GM20000 (cell line): ENCODE results near the gene LRRC45.

Experiments used
- DNase-seq: peaks from one replicate; pipeline ENCODE4 v3.0.0; 2012; ENCODE audit warnings: low spot score
- TF ChIP-seq, protein P1 (sequence below): IDR thresholded peaks from 2 replicates; pipeline ENCODE4 v1.5.1; 2012; ENCODE audit warnings: mild to moderate bottlenecking, control low read depth; ENCODE audit errors: extremely low read depth, missing control alignments

Gene LRRC45

DNA sequence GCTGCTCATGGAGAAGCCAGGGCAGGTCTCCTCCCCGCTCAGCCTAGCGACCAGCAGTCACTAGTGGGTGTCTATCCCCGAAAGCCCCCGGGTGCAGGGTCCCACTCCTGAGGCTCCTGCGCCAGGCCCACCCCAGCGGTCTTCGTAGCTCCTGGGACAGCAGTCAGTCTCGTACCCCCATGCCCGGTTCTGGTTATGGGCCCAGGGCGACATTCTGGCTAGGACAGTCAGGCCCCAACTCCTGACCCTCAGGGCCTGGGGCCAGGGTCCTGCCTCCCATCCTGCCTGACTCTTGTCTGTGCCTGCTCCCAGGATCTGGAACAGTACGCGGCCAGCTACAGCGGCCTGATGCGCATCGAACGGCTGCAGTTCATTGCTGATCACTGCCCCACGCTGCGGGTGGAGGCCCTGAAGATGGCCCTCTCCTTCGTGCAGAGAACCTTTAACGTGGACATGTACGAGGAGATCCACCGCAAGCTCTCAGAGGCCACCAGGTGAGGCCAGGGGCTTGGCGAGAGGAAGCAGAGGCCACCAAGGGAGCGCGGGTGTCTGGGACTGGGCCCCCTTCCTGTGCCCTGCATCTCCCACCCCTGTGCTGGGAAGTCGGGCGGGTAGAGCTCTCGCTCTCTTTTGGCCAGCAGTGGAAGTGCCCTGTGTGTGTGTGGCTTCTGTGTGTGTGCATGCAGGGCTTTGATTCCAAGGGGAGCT lies 30.6 kb downstream of the LRRC45 start:
- TF ChIP-seq, protein P1, sequence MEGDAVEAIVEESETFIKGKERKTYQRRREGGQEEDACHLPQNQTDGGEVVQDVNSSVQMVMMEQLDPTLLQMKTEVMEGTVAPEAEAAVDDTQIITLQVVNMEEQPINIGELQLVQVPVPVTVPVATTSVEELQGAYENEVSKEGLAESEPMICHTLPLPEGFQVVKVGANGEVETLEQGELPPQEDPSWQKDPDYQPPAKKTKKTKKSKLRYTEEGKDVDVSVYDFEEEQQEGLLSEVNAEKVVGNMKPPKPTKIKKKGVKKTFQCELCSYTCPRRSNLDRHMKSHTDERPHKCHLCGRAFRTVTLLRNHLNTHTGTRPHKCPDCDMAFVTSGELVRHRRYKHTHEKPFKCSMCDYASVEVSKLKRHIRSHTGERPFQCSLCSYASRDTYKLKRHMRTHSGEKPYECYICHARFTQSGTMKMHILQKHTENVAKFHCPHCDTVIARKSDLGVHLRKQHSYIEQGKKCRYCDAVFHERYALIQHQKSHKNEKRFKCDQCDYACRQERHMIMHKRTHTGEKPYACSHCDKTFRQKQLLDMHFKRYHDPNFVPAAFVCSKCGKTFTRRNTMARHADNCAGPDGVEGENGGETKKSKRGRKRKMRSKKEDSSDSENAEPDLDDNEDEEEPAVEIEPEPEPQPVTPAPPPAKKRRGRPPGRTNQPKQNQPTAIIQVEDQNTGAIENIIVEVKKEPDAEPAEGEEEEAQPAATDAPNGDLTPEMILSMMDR = no peak
- DNase-seq = no peak

DNA sequence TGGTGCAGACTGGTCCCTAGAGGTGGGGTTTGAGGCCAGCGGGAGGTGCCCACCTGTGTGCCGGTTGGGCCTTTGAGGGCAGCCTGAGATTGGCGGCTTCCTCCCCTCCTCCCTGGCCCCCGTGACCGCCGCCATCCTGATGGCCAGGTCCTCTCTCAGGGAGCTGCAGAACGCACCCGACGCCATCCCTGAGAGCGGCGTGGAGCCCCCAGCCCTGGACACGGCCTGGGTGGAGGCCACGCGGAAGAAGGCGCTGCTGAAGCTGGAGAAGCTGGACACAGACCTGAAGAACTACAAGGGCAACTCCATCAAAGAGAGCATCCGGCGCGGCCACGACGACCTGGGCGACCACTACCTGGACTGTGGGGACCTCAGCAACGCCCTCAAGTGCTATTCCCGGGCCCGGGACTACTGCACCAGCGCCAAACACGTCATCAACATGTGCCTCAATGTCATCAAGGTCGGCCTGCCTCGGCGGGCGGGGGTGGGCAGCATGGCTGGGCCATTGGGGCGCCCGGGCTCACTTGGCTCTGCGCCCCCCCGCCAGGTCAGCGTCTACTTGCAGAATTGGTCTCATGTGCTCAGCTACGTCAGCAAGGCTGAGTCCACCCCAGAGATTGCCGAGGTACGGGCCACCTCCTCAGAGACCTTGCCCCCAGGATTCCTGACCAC lies 31.4 kb downstream of the LRRC45 start:
- DNase-seq = no peak
- TF ChIP-seq, protein P1 = no peak

DNA sequence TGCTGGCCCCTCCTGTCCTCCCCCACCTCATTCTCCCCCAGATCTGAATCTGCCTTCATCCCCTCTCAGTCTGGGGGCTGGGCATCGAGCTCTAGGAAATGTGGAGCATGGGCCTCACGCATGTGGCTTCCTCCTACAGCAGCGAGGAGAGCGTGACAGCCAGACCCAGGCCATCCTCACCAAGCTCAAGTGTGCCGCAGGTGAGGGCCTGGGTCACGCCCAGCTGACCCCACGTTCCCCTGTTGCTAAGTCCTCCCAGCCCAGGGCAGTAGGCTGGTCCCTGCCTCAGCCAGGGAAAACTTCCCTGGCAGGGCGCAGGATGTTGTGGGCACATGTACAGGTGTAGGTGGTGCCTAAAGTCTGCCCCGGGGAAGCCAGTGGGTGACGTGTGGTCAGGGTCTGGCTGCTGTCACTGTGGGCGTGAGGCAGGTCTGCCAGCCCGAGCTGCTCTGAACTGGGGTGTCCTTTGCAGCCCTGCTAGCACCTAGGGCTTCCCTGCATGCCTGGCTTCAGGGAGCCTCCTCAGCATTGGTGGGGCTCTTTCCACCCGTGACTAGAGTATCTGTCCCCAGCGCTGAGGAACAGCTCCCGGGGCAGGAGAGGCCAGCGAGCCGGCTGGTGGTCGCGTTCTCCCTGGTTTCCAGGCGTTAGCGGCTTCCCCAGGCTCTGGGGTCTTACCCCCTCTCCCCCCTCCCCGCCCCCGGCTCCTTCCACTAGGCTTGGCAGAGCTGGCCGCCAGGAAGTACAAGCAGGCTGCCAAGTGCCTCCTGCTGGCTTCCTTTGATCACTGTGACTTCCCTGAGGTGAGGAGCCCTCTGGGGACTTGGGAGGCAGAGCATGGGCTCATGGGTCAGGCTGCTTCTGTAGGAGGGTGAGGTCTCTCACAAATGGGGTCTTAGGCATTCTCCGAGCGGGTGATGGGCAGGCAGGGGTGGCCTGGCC lies 32.2 kb downstream of the LRRC45 start:
- DNase-seq = no peak
- TF ChIP-seq, protein P1 = no peak

DNA sequence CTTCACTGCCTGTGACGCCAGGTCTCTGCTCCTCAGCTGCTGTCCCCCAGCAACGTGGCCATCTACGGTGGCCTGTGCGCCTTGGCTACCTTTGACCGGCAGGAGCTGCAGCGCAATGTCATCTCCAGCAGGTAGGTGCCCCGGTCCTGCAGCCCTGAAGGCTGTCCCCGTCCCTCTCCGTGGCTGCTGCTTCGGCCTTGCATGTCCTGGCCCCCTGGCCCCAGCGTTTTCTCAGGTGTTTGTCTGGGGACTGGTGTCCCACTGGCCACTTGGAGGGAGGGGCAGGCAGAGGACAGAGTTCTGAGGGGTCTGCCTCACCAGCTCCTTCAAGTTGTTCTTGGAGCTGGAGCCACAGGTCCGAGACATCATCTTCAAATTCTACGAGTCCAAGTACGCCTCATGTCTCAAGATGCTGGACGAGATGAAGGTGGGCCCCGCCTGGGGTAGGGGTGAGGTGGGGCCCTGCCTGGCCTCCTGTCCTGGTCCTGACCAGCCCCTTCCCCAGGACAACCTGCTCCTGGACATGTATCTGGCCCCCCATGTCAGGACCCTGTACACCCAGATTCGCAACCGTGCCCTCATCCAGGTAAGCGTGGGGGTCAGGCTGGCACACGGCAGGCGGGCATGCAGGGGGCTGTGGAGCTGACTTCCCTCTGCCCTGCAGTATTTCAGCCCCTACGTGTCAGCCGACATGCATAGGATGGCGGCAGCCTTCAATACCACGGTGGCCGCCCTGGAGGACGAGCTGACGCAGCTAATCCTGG lies 33.0 kb downstream of the LRRC45 start:
- TF ChIP-seq, protein P1 = no peak
- DNase-seq = no peak

DNA sequence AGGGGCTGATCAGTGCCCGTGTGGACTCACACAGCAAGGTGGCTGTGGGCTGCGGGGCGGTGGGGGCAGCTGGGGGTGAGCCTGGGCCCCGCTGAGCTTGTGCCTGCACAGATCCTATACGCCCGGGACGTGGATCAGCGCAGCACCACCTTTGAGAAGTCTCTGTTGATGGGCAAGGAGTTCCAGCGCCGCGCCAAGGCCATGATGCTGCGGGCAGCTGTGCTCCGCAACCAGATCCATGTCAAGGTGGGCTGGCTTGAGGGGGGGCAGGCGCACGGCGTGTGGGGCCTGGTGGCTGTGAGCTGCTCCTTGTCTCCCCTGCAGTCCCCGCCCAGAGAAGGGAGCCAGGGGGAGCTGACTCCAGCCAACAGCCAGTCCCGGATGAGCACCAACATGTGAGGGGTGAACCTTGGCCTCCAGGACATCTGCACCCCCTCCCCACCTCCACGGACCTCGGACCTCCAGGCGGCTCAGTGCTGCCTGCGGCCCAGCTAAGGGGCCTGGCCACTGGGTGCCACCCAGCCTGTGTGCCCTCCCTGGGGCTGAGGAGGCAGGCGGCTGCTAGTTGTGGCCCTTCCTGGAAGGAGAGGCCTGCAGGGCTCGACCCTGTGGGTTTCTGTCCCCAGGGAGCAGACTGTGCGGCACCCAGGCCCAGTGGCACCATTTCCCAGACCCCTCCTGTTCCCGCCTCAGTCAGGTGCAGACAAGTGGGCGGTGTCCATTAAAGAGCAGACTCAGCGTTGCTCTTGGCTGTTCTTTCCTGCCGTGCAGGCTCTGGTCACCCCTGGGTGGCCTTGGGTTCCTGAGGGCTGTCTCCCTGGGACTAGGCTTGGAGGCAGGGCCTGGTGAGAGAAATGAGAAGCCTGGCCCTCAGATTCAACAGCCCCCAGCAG lies 33.9 kb downstream of the LRRC45 start:
- TF ChIP-seq, protein P1 = no peak
- DNase-seq = no peak

DNA sequence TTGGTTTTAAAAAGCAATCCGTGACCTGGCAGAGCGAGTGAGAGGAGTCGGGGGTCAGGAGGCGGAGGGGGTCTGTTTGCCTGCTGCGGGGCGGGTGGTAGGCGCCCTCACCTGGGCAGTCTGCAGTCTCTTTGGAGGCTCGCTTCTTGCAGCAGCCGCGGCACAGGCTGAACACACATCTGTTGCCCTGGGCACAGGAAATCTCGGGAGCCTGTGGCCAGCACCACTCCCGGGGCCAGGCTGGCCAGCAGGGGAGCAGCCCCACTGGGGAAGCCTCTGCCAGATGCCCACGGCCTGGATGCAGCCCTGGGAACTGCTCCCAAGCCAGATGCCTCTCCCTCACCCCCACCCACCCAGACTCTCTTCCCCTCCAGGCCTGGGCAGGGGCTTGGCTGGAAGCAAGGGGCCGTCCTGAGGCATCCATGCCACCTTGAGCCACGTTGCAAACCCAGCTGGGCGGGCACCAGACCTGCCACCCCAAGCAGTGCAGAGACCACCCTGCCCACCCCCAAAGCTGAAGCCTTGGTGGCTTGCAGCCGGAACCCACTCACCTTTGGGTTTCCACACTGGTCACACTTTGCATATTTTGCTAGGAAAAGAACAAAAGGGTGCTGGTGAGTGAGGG lies 35.2 kb downstream of the LRRC45 start:
- TF ChIP-seq, protein P1 = no peak
- no peak for DNase-seq
